NK-92 treated with Interleukin-12 subunit alpha and Interleukin-12 subunit beta, amount 100 ng/mL, for 24 hours (cell line): Measurements from ENCODE around the gene TMEM185B.
"Not testable (repeated sequence)": the region's sequence is repeated elsewhere in the genome, so short reads cannot be mapped to it uniquely, and the experiment has no call there.

ENCODE experiments used
- DNase-seq: peaks from one replicate; lab custom pipeline; 2025; lab: John Stamatoyannopoulos, UW

Gene TMEM185B

GRCh38 chr2:120204945-120205670, 18.1 kb downstream of the TMEM185B start:
- DNase-seq = no peak

GRCh38 chr2:120204417-120204816, 18.8 kb downstream of the TMEM185B start:
- DNase-seq = no peak

GRCh38 chr2:120204022-120204405, 19.2 kb downstream of the TMEM185B start:
- no peak for DNase-seq

- DNase-seq = no peak
These were observed 19.8 kb downstream of the TMEM185B start for GRCh38 chr2:120203251-120204021.

GRCh38 chr2:120199817-120200459, 23.3 kb downstream of the TMEM185B start:
- DNase-seq = not testable (repeated sequence)

- no peak for DNase-seq
These were observed 27.6 kb downstream of the TMEM185B start for GRCh38 chr2:120195553-120195952.

- DNase-seq = no peak
These were observed 30.9 kb downstream of the TMEM185B start for GRCh38 chr2:120192280-120192679.

GRCh38 chr2:120189189-120189588, 34.0 kb downstream of the TMEM185B start:
- no peak for DNase-seq

- no peak for DNase-seq
These were observed 41.1 kb downstream of the TMEM185B start for GRCh38 chr2:120182019-120182560.

GRCh38 chr2:120180066-120180465, 43.1 kb downstream of the TMEM185B start:
- DNase-seq = no peak

- no peak for DNase-seq
These were observed 43.8 kb downstream of the TMEM185B start for GRCh38 chr2:120179396-120179795.

GRCh38 chr2:120177973-120178372, 45.2 kb downstream of the TMEM185B start:
- no peak for DNase-seq

- peak; percentile 81 for DNase-seq
These were observed 46.1 kb downstream of the TMEM185B start for GRCh38 chr2:120177001-120177621.

GRCh38 chr2:120176526-120176925, 46.7 kb downstream of the TMEM185B start:
- no peak for DNase-seq

GRCh38 chr2:120174963-120175581, 48.1 kb downstream of the TMEM185B start:
- DNase-seq = no peak
